Islet precursor cell (in vitro differentiated cells): ENCODE measurements around the gene SLC22A6.

Experiments used
- DNase-seq: peaks from one replicate; pipeline ENCODE4 v3.0.0-alpha.2; 2018

Gene SLC22A6, protein sequence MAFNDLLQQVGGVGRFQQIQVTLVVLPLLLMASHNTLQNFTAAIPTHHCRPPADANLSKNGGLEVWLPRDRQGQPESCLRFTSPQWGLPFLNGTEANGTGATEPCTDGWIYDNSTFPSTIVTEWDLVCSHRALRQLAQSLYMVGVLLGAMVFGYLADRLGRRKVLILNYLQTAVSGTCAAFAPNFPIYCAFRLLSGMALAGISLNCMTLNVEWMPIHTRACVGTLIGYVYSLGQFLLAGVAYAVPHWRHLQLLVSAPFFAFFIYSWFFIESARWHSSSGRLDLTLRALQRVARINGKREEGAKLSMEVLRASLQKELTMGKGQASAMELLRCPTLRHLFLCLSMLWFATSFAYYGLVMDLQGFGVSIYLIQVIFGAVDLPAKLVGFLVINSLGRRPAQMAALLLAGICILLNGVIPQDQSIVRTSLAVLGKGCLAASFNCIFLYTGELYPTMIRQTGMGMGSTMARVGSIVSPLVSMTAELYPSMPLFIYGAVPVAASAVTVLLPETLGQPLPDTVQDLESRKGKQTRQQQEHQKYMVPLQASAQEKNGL

DNA sequence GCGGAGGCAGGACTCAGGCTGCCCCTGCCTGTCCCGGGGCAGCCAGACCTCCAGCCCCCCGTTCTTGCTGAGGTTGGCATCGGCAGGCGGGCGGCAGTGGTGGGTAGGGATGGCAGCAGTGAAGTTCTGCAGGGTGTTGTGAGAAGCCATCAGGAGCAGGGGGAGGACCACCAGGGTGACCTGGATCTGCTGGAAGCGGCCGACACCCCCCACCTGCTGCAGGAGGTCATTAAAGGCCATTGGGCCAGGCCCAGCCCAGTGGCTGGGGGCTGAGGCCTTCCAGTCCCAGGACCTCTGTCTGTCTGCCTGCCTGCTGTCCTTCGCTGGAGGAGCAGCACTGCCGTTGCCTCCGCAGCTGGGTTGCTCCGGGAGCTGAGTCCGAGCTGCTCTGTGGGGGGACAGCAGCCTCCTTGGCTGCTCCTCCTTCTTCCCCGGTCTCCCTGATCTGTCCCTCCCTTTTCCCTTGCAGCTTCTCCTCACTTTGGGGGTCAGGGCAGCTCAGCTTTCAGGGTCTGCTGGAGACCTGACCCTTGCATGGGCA, at the start of gene SLC22A6:
TSS of gene SLC22A6 (minus strand) at position 517 of the 541 bp plus-strand sequence. CDS start at position 240, 277 bp downstream.
- DNase-seq: no peak

DNA sequence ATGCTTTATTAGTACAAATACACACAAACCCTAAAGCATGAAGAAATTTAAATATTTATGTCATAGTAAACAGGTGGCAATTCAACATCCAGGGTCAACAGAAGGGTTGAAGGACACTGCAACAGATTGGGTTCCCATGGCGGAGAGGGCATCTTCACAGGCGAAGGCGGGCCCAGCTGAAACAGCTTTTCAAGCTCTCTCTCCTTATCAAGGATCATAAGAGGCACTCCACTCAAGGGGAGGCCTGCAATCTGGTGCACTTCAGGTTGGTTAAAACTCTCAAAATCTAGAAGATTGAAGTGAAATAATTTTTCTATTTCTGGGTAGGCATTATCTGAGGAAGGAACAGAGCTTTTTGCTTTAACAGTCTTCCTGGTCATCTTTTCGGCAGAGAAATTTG, 47.7 kb upstream of the SLC22A6 start:
- no peak for DNase-seq

DNA sequence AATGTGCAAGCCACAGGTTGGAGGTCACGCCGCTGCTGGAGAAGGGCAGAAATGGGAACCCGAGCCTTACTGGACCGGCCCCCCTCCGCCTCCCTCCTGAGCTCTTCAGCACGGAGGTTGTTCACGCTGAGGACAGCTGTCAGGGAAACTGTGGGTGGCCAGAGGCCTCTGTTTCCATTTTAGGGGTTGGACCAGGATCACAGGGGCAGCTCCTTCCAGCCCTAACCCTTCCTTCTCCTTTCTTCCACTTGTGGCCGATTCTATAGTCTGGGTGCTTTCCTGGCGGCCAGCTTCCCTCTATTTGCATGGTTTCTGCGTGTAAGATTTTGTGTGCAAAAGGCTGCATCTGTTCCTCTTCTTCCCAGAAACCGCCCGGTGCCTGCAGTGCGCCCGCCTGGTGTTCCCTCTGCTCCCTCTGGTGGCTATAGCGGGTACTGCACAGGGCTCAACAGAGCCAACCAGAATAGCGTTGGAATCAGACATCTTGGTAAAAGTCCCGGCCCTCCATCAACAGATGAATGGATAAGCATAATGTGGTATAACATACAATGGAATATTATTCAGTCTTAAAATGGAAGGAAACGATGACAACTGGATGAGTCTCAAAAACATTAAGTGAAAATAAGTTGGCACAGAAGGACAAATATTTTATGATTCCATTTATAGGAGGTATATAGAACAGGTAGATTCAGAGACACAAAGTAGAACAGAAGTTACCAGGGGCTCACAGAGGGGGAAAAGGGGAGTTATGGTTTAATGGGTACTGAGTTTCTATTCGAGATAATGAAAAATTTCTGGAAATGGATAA, 39.3 kb upstream of the SLC22A6 start:
- peak; percentile 88 for DNase-seq

DNA sequence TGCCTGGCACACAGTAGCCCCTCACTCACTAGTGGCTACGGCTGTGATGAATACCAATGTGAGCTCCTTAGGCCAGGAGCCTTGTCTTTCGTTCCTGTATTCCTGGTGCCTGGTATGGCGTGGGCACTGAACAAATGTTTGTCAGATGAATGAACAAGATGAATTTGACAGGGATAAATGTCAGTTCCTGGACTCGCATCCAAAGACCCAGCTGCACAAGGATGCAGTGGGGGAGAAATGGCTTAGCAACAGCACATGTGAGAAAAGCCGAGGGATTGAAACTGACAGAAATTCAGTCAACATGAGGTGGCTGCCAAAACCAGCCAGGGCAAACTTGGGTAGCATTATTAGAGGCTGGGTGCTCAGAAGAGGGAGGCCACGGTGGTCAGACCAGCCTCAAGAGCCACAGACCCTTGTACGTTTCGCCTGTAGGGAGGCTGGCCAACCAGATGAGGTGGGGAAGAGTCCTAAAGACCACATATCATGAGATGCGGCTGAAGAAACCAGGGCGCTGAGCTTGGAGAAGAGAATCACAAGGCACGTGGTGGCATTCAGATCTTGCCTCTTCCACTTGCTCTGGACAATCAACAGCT, 38.6 kb upstream of the SLC22A6 start:
- DNase-seq: no peak

DNA sequence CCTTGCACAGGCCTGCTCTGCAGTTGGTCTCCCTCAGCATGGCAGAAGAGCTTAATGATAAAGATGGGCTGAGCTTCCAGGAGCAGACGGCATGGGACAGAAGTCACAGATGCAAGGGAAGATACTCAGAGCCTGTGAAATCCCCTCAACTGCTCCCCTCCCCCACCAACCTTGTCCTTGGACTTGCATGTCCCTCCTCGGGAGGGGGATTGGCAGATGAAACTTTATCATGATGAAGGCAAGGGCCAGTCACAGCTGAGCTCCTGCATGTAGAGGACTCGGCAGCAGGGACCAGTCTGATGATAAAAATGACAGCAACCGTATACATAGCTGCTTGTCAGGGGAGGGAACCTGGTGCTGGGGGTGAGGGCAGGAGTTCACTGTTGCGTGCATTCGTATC, 37.7 kb upstream of the SLC22A6 start:
- DNase-seq: no peak

DNA sequence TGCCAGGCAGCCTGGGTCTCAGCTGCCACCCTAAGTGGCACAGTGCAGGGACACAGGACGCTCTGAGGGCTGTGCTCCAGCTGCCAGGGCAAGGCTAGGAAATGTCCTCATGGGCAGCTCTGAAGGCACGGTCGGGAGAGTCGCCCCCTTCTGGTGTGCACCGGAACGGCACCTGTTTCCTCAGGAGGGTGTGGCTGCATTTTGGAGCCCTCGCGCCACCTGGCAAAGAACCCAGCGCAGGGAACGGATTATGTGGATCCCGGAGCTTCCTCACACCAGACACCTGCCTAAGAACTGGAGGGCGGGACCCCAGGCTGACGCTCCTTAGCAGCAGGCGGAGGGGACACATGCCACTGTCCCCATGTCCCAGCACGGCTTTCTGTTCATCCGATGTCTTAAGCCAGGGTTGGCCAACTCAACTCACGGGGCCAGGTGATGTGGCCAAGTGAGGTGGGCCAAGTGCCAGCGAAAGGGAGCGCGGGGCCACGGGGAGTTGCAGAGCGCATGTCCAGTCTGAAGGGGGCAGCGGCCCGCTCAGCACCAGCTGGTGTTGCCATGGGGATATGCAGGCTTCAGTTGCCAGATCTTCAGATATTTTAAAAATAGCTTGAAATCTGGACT, 36.0 kb upstream of the SLC22A6 start:
- no peak for DNase-seq

DNA sequence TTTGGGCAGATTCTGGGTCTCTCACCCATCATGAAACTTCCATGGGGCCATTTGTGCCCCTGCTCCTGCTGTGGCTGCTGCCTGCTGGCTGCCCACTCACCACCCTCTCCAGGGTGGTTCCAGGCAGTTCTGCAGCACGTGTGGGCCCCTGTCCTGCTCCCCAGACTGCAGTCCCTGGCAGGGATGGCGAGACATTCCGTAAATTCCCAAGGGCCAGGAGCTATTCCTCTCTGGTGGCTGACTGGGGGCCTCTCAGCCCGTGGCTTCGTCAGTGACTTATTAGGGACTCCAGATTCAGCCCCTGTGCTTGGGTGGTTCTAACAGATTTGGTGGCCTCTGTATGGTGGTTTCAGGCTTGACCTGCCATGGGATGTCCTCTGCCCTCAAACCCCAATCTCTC, 34.7 kb upstream of the SLC22A6 start:
- no peak for DNase-seq

DNA sequence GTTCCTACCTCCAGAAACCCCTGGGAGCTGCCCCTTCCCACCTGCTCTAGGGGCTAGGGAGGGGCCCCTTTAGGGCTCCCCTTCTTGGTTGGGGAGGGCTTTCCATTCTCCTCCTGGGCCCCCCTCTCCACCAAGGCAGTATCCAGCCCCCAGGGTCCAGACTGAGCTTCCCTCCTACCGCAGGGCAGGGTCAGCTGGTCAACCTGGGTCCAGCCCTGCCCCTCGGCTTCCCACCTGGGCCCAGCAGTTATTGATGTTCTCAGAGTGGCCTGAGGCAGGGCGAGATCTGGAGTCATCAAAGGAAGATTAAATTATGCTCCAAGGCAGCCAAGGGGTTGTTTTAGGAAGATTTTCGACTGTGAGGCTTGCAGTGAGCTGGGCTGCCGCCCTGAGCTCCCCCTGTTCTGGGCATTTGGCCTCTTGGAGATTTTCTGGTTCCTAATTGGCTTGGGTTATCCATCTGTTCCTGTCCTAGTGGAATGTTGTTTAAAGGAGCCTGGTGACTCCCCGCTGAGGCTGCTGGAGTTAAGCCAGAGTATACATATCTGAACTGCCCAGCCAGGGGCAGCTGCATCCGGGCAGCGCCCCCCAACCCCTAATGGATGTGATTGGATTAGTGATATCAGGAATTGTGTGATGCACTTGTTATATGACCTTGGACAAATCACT, 32.7 kb upstream of the SLC22A6 start:
- DNase-seq: peak; percentile 48

DNA sequence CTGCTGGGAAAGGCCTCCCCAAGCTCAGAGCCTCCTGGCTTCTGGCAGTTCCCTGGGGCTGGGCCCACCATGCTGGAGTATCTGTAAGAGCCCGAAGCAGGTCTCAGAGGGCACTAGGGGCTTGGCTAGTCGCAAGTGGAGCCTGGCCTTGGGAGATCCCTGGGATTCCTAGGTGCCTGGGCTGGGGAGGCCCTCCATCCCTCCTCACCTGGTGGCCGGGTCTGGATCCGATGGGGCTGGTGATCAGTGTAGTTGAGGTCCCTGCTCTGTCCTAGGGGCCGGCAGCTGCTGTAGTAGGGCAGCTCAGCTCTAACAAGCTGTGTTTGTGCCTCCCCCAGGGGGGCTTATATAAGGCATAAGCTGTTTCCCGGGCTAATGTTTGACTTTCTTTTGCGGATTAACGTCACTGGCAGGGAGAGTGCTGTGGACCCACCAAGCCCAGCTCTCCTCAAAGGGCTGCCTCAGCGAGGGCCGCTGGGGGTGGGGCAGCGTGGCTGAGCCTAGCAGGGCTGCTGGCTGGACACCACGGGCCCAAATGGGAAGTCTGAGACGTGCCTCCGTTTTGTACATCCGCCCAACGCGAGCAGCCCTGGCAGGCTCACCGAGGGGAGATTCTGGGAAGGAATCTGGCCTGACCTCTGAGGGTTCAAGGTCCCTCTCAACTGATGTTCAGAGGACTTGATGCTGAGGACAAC, 30.9 kb upstream of the SLC22A6 start, which contains the start of gene SLC22A8:
TSS of gene SLC22A8 (minus strand) at position 321 of the 695 bp plus-strand sequence. CDS start 883 bp downstream, outside the sequence.
- no peak for DNase-seq

DNA sequence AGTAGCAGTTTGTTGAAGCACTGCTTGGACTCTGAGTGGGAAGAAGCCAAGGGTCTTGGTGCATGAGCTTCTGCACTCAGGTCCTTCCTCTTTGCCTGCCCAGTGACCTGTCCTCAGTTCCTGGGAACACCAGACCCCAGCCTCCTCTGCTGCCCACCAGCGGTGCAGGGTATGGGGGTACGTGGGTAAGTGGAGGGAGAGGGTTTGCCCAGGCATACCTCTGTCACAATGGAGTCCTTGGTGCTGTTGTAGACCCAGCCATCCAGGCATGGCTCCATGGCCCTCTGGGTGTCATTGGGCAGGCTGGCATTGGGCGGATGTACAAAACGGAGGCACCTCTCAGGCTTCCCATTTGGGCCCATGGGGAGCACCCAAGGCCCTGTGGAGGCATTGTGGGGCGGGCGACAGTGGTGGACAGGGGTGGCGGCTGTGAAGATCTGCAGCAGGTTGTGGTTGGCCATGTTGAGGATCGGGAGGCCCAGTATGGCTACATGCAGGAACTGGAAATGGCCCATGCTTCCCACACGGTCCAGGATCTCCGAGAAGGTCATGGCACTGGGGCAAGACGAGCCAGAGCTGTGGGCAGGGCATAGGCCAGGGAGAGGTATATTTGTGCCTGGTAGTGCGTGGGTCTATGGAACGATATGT, 29.8 kb upstream of the SLC22A6 start:
- DNase-seq: no peak

DNA sequence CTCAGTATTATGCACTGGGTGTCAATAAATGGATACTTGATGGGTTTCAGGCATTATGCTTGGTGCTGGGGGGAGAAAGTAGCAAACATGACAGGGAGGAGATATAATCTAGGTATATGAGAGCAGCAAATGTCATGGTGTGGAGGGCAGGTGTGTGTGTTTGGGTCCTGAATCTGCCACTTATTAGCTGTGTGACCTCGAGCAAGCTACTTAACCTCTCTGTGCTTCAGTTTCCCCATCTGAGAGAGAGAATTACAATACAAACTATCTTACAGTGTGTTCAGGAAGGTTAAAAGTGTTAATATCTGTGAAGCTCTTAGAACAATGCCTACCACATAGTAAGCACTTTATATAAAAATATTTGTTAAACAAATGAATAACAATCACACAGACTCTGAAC, 28.1 kb upstream of the SLC22A6 start:
- DNase-seq: no peak

DNA sequence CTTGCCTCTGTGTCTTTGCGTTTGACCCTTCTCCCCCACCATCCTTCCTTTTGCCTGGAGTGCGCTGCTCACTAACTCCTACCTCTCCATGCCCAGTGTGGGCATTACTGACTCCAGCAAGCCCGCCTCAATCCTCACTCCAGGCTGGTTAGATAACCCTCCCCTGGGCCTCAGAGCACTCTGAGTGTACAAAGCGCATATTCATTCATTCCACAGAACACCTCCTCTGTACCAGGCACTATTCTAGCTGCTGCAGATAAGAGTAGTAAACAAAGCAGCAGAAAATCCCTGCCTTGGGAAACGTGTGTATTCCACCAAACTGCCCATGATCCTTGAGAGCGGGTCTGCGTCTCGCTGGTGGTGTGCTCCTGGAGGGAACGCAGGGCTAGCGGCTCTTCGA, 27.7 kb upstream of the SLC22A6 start:
- DNase-seq: no peak

DNA sequence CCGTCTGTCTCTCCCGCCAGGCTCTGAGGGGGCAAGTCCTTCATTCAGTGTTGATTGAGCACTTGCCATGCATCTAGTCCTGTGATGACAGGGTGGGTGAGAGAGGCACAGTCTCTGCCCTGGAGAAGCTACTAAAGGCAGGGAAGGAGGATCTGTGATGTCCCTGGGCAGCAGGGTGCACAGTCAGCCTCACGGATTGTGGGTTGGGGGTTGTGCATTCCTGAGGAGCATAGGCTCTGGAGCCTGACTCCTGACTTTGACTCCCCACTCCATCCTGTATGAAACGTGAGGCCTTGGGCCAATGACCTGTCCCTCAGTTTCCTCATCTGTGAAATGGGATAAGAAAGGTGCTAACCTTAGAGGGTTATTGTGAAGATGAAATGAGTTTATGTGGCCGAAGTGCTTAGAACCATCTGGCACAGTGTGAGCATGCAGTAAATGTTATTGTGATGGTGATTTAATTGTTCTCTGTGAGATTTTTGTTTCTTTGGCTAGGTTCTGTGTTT, 26.2 kb upstream of the SLC22A6 start:
- DNase-seq: no peak

DNA sequence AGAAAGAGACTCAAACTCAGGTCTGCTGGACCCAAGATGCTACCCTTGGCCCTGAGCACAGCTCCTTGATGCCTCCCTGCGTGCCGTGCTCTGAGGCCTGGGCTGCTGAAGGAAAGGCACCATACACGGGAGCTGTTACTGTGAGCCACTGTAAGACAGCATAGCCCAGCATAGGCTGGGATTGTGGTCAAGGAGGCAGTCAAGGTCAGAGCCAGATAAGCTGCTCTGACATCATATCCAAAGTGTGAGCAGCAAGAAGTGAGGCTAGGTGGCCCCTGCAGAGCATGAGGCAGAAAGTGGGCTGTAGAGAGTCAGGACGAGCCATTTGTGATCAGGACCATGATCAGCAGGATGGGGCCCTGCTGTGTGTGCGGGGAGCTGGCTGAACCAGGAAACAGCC, 23.2 kb upstream of the SLC22A6 start:
- DNase-seq: no peak

DNA sequence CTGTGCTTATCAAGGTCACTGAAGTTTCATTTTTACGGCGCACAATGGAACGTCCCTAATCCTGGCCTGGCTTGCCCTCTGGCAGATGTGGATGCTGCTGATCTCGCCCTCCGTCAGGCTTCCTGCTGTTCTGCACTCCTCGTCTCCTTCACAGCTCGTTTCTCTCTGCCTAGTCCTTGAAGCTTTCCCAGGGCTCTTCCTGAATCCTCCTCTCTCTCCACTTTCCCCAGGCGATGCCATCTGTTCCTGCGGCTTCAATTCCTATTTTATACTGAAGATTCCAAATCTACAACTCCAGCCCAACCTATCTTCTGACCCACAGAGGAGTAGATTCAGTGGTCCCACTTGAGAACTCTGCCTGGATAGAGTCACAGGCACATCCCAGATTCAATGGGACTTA, 16.7 kb upstream of the SLC22A6 start:
- DNase-seq: no peak

DNA sequence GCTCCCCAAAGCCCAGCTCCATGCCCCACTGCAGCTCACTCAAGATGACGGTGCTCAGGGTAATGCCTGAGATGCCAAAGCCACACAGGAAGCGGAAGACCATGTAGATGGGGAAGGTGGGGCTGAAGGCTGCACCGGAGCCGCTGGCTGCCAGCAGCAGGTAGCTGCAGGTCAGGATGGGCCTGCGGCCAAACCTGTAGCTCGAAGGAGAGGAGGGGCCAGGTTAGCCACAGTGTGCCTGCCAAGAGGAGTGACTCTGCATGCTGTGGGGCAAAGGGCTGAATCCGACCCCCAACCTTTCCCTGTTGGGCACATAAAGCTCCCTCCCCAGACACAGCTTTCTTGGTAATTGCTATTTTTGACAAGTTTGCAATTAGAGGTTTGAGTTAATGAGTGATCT, 14.9 kb upstream of the SLC22A6 start:
- no peak for DNase-seq

DNA sequence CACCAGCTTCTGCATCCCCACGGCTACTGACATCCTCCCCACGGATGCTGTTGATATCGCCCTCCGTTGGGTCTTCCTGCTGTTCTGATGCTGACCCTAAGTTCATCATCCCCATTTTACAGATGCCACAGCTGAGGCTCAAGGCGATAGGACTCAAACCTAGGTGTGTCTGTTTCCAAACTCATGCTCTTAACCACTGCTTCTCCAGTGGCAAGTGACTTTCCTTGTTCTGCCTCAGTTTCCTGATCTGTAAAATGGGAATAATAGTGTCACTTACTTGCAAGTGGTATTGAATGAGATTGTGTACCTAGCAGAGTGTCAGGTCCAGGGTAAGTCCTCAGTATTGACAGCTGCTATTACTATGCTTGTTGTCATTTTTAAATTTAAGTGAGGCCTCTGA, 14.4 kb upstream of the SLC22A6 start:
- DNase-seq: no peak

DNA sequence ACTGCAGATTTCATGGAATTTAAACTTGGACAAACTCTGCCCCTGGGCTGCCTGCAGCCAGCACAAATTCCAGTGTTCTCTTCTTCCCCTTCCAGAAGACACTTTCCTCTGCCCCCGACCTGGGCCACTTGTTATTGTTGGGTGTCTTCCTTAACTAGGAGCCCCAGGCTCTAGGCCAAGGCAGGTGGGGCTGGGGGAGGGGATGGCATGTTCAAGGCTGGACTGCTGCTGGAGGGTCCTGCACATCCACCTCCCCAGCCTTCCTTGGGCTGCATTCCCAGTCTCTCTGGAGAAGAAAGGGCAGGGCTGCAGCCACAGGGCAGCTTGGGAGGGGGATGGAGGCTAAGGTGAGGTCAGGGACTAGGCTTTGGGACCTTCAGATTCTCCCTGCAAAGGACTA, 11.5 kb upstream of the SLC22A6 start:
- DNase-seq: no peak

DNA sequence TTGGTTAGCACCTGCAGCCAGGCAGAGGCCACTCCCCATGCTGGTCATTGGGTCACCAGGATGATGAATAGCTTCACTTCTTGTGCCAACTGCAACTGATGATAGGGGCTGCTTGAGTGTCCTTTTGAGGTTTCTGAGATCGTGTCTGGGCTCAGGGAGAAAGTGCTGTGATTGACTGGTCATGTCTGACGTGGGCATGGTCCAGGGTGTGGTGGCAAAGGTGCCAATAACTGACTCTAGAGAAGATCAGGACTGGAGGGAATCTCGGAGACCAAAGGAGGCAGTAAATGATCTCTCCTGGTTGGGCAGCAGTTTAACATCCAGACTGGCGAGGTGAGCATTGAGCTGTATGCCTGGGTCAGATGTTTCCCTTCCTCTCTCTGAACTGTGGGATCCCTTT, 10.0 kb upstream of the SLC22A6 start:
- DNase-seq: no peak

DNA sequence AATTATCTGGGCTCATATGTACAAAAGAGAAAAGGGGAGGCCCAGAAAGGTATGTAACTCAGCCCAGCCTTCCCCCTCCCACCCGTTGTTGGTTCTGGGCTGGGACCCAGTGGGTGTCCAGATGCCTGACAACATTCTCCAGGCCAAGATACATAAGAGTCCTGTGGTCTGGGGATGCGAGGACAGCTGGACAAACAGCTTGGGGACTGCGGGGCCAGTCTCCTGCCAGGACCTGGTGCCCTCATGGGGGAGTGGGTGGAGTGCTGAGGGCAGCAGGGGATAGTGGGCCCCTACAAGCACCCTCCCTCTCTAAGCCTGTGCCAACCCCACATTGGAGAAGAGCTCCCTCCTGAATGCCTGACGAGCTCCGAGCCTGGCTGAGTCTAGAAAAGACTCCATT, 3.5 kb upstream of the SLC22A6 start:
- DNase-seq: no peak
